ENCODE results near the gene SLX9.

GRCh38 chr21:44934276-44934675, 5.6 kb upstream of the SLX9 start:
- TF ChIP-seq CTCF (IDR thresholded peaks at IDR 0.05), result no peak
- no peak for TF ChIP-seq IRF2 (CRISPR knock-in tag; IDR thresholded peaks at IDR 0.05; ENCODE audit: borderline replicate concordance, low read depth)
- TF ChIP-seq ATF6 (CRISPR knock-in tag; IDR thresholded peaks at IDR 0.05), result no peak
- no peak for TF ChIP-seq HMGXB4 (CRISPR knock-in tag; IDR thresholded peaks at IDR 0.05)
- TF ChIP-seq MXD4 (CRISPR knock-in tag; IDR thresholded peaks at IDR 0.05; ENCODE audit: borderline replicate concordance), result no peak
- no peak for TF ChIP-seq CREM (CRISPR knock-in tag; IDR thresholded peaks at IDR 0.05)
- no peak for TF ChIP-seq ZNF396 (CRISPR knock-in tag; IDR thresholded peaks at IDR 0.05; ENCODE audit: borderline replicate concordance)
- no peak for TF ChIP-seq ATF2 (CRISPR knock-in tag; IDR thresholded peaks at IDR 0.05; ENCODE audit: borderline replicate concordance, low read depth)
- TF ChIP-seq ELF4 (CRISPR knock-in tag; IDR thresholded peaks at IDR 0.05; ENCODE audit: low read depth), result no peak
- TF ChIP-seq MAX (CRISPR knock-in tag; IDR thresholded peaks at IDR 0.05), result no peak
- no peak for TF ChIP-seq ARID4B (CRISPR knock-in tag; IDR thresholded peaks at IDR 0.05; ENCODE audit: borderline replicate concordance)
